ENCODE results near the gene NKX1-2. TPM values are rescaled to one million over a fixed set of nuclear protein-coding genes. Genes with fewer than 3 reads are reported as not detected.
"Not testable (repeated sequence)": the region's sequence is repeated elsewhere in the genome, so short reads cannot be mapped to it uniquely, and the experiment has no call there.

Gene NKX1-2
- total RNA-seq, 1 donor from 2014 or later, result 0.29 TPM

- Mint-ChIP-seq H3K4me1 (ENCODE audit: unreplicated experiment) (no peaks in the 10 kb centered on the region), H3K27ac (no peak overlapping the region), H3K27me3 (peaks cover 6% of the 10 kb centered on the region), H3K4me3 (no peak overlapping the region), H3K9me3 (no peaks in the 10 kb centered on the region), H3K36me3 (no peaks in the 10 kb centered on the region)
- TF ChIP-seq CTCF (conservative IDR thresholded peaks at IDR 0.05), result no peak
- DNase-seq (ENCODE audit: extremely low spot score, unreplicated experiment), result no peak
These were observed 13.6 kb downstream of the NKX1-2 start for GRCh38 chr10:124436191-124436638.

GRCh38 chr10:124435683-124436082 is 14.2 kb downstream of the NKX1-2 start:
- not testable (repeated sequence) for H3K4me1 Mint-ChIP-seq (ENCODE audit: unreplicated experiment); H3K27ac Mint-ChIP-seq; H3K27me3 Mint-ChIP-seq; H3K36me3 Mint-ChIP-seq; H3K9me3 Mint-ChIP-seq; H3K4me3 Mint-ChIP-seq; DNase-seq (ENCODE audit: extremely low spot score, unreplicated experiment)

DNA sequence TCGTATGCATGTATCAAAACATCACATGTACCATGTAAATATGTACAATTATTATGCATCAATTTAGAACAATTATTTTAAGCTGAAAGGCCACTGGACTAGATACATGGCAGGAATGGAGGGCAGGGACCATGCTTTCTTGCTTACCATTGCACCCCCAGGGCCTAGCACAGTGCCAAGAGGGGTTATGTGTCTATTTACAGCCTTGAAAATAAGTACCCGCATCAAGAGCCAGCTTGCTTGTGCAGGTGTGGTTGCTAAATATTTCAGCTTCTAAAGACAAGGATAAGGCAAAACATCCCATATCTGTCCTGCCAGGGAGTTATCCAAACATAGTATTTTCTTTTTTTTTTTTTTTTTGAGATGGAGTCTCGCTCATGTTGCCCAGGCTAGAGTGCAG is 16.4 kb downstream of the NKX1-2 start:
- Mint-ChIP-seq H3K4me3 (no peak overlapping the region), H3K36me3 (no peaks in the 10 kb centered on the region), H3K9me3 (no peaks in the 10 kb centered on the region), H3K4me1 (ENCODE audit: unreplicated experiment) (peaks cover 3% of the 10 kb centered on the region), H3K27ac (no peak overlapping the region), H3K27me3 (peaks cover 8% of the 10 kb centered on the region)
- no peak for DNase-seq (ENCODE audit: extremely low spot score, unreplicated experiment)
- no peak for TF ChIP-seq CTCF (conservative IDR thresholded peaks at IDR 0.05)

DNA sequence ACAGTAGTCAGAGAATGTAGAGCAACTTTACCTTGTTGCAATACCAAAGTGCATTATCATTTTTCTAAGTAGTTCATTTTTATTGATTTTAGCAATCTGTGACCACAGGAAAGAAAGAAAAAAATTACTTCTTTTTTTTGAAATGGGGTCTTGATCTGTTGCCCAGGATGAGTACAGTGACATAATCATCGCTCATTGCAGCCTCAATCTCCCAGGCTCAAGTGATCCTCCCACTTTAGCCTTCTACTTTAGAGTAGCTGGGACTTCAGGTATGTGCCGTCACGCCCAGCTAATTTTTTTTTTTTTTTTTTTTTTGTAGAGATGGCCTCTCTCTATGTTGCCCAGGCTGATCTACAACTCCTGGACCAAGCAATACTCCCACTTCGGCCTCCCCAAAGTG is 19.8 kb downstream of the NKX1-2 start:
- Mint-ChIP-seq H3K27me3 (peaks cover 9% of the 10 kb centered on the region), H3K4me1 (ENCODE audit: unreplicated experiment) (peaks cover 5% of the 10 kb centered on the region), H3K27ac (no peak overlapping the region), H3K9me3 (no peaks in the 10 kb centered on the region), H3K36me3 (no peaks in the 10 kb centered on the region), H3K4me3 (no peak overlapping the region)
- no peak for TF ChIP-seq CTCF (conservative IDR thresholded peaks at IDR 0.05)
- DNase-seq (ENCODE audit: extremely low spot score, unreplicated experiment), result no peak

- no peak for TF ChIP-seq CTCF (conservative IDR thresholded peaks at IDR 0.05)
- H3K9me3 Mint-ChIP-seq, result no peaks in the 10 kb centered on the region
- DNase-seq (ENCODE audit: extremely low spot score, unreplicated experiment), result no peak
- H3K27ac Mint-ChIP-seq, result no peak overlapping the region
- H3K4me3 Mint-ChIP-seq, result no peak overlapping the region
- peaks cover 5% of the 10 kb centered on the region for H3K4me1 Mint-ChIP-seq (ENCODE audit: unreplicated experiment)
- no peaks in the 10 kb centered on the region for H3K36me3 Mint-ChIP-seq
- H3K27me3 Mint-ChIP-seq, result peaks cover 9% of the 10 kb centered on the region
These were observed 20.3 kb downstream of the NKX1-2 start for GRCh38 chr10:124429576-124429975.

DNA sequence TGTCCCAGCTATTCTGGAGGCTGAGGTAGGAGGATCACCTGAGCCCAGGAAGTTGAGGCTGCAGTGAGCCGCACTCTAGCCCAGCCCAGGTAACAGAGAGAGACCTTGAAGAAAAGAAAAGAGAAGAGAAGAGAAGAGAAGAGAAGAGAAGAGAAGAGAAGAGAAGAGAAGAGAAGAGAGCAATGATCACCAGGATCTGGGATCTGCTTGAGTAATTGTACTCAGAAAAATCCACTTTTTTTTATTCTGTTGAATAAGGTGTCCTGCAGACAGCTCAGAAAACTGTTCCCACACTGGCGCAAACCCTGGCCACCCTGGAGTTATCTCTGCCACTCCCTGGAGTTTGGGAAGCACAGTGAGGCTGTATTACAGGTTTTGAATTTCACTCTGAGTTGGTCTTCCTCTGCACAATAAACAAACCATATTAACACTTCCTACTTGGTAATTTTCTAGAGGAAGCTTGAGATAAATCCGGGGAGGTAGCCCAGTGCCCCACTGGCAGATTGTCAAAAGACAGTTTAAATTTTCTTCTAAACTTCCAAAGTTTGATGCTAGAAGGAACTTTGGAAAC is 21.5 kb downstream of the NKX1-2 start:
- Mint-ChIP-seq H3K27ac (peak overlapping the region; percentile 12), H3K9me3 (no peaks in the 10 kb centered on the region), H3K36me3 (no peaks in the 10 kb centered on the region), H3K4me1 (ENCODE audit: unreplicated experiment) (peaks cover 5% of the 10 kb centered on the region), H3K27me3 (peaks cover 18% of the 10 kb centered on the region), H3K4me3 (no peak overlapping the region)
- no peak for TF ChIP-seq CTCF (conservative IDR thresholded peaks at IDR 0.05)
- no peak for DNase-seq (ENCODE audit: extremely low spot score, unreplicated experiment)
